Measurements from ENCODE around the gene HS3ST2.

- no peak for TF ChIP-seq CTCF (IDR thresholded peaks at IDR 0.05)
- no peak for TF ChIP-seq POLR2A (IDR thresholded peaks at IDR 0.05)
Observed at GRCh38 chr16:22859925-22860324, 46.0 kb downstream of the HS3ST2 start.
